IPS-18c (cell line): ENCODE measurements around the gene ACTN1.

ENCODE experiments used
- H3K4me3 ChIP-seq: 2 replicates; pipeline ENCODE4 v1.7.0; 2013; ENCODE audit warnings: low read depth, mild to moderate bottlenecking, low read length, moderate library complexity; ENCODE audit not compliant: insufficient read depth
- H3K9me3 ChIP-seq: one replicate; pipeline ENCODE4 v1.6.1; 2013; ENCODE audit warnings: mild to moderate bottlenecking, low read length, moderate library complexity; ENCODE audit not compliant: control insufficient read depth, insufficient read depth

Gene ACTN1

GRCh38 chr14:68945585-68946488 lies 33.3 kb downstream of the ACTN1 start:
- no peak overlapping the region for H3K4me3 ChIP-seq
- H3K9me3 ChIP-seq = no peaks in the 10 kb centered on the region

GRCh38 chr14:68945190-68945584 lies 33.9 kb downstream of the ACTN1 start:
- Histone ChIP-seq H3K9me3 (no peaks in the 10 kb centered on the region), H3K4me3 (no peak overlapping the region)

GRCh38 chr14:68944162-68944561 lies 34.9 kb downstream of the ACTN1 start:
- no peaks in the 10 kb centered on the region for H3K9me3 ChIP-seq
- H3K4me3 ChIP-seq = no peak overlapping the region

GRCh38 chr14:68943107-68943506 lies 36.0 kb downstream of the ACTN1 start:
- Histone ChIP-seq H3K9me3 (no peaks in the 10 kb centered on the region), H3K4me3 (no peak overlapping the region)

GRCh38 chr14:68942296-68943035 lies 36.6 kb downstream of the ACTN1 start:
- Histone ChIP-seq H3K9me3 (no peaks in the 10 kb centered on the region), H3K4me3 (no peak overlapping the region)

- no peaks in the 10 kb centered on the region for H3K9me3 ChIP-seq
- no peak overlapping the region for H3K4me3 ChIP-seq
These were observed 37.3 kb downstream of the ACTN1 start for GRCh38 chr14:68941820-68942219.

GRCh38 chr14:68940614-68941185 lies 38.4 kb downstream of the ACTN1 start:
- no peak overlapping the region for H3K4me3 ChIP-seq

GRCh38 chr14:68939893-68940613 lies 39.0 kb downstream of the ACTN1 start:
- H3K9me3 ChIP-seq = no peaks in the 10 kb centered on the region
- no peak overlapping the region for H3K4me3 ChIP-seq

More at GRCh38 chr14:68940614-68941185, 38.4 kb downstream of the ACTN1 start:
- no peaks in the 10 kb centered on the region for H3K9me3 ChIP-seq

- H3K9me3 ChIP-seq = no peaks in the 10 kb centered on the region
- no peak overlapping the region for H3K4me3 ChIP-seq
These were observed 39.8 kb downstream of the ACTN1 start for GRCh38 chr14:68939181-68939892.

- H3K4me3 ChIP-seq = no peak overlapping the region
- no peaks in the 10 kb centered on the region for H3K9me3 ChIP-seq
These were observed 40.6 kb downstream of the ACTN1 start for GRCh38 chr14:68938271-68939150.

GRCh38 chr14:68937471-68938270 lies 41.4 kb downstream of the ACTN1 start:
- H3K4me3 ChIP-seq = no peak overlapping the region

GRCh38 chr14:68936980-68937379 lies 42.1 kb downstream of the ACTN1 start:
- H3K4me3 ChIP-seq = no peak overlapping the region
- no peaks in the 10 kb centered on the region for H3K9me3 ChIP-seq

More at GRCh38 chr14:68937471-68938270, 41.4 kb downstream of the ACTN1 start:
- H3K9me3 ChIP-seq = no peaks in the 10 kb centered on the region

- H3K9me3 ChIP-seq = no peaks in the 10 kb centered on the region
These were observed 42.6 kb downstream of the ACTN1 start for GRCh38 chr14:68936476-68936875.

GRCh38 chr14:68935761-68936214 lies 43.3 kb downstream of the ACTN1 start:
- H3K4me3 ChIP-seq = no peak overlapping the region
- no peaks in the 10 kb centered on the region for H3K9me3 ChIP-seq

More at GRCh38 chr14:68936476-68936875, 42.6 kb downstream of the ACTN1 start:
- H3K4me3 ChIP-seq = no peak overlapping the region

- Histone ChIP-seq H3K9me3 (no peaks in the 10 kb centered on the region), H3K4me3 (no peak overlapping the region)
These were observed 45.0 kb downstream of the ACTN1 start for GRCh38 chr14:68934066-68934465.
